Fibroblast of lung (primary cell): Measurements from ENCODE around the gene HOXC10. TPM values are rescaled to one million over a fixed set of nuclear protein-coding genes. Genes with fewer than 3 reads are reported as not detected.
A peak's percentile ranks its signal among the peaks of the same experiment; 100 is the strongest.

Source experiments
- DNase-seq, 2 donors: peaks; one replicate each; pipeline versions ENCODE4 v3.0.0 to v3.0.0-alpha.2; 2010; ENCODE audit warnings: low read depth in 2 of 2
- H2AFZ ChIP-seq: 2 replicates; pipeline ENCODE4 v1.5.1; 2012; ENCODE audit warnings: low read length, control low read depth, inconsistent platforms
- H3K27ac ChIP-seq: 2 replicates; pipeline ENCODE4 v1.5.1; 2011; ENCODE audit warnings: low read length, control low read depth; ENCODE audit not compliant: insufficient read depth
- H3K27me3 ChIP-seq: 2 replicates; pipeline ENCODE4 v1.5.1; 2011; ENCODE audit warnings: mild to moderate bottlenecking, low read length; ENCODE audit not compliant: control insufficient read depth, insufficient read depth
- H3K36me3 ChIP-seq: 2 replicates; pipeline ENCODE4 v1.5.1; 2011; ENCODE audit warnings: low read length; ENCODE audit not compliant: control insufficient read depth, insufficient read depth
- H3K4me1 ChIP-seq: 2 replicates; pipeline ENCODE4 v1.5.1; 2011; ENCODE audit warnings: low read length; ENCODE audit not compliant: control insufficient read depth, insufficient read depth; ENCODE audit errors: extremely low read depth
- H3K4me2 ChIP-seq: 2 replicates; pipeline ENCODE4 v1.5.1; 2011; ENCODE audit warnings: low read length, control low read depth; ENCODE audit not compliant: insufficient read depth; ENCODE audit errors: extremely low read depth
- H3K4me3 ChIP-seq, 4 experiments: fragments of 200-600 bp in 1 of 4; sonication (generic) in 1 of 4; replicated peaks in 1 of 4; 2 replicates each; pipeline ENCODE4 v1.5.1; 2011 to 2016; ENCODE audit warnings: low read length in 4 of 4, low read depth in 3 of 4, mild to moderate bottlenecking in 3 of 4, control low read depth in 2 of 4, inconsistent platforms in 1 of 4, mixed read lengths in 1 of 4; ENCODE audit not compliant: insufficient read depth in 1 of 4; ENCODE audit errors: control extremely low read depth in 1 of 4
- H3K79me2 ChIP-seq: 2 replicates; pipeline ENCODE4 v1.5.1; 2012; ENCODE audit warnings: mild to moderate bottlenecking, low read length, inconsistent platforms; ENCODE audit not compliant: control insufficient read depth, insufficient read depth
- H3K9ac ChIP-seq: 2 replicates; pipeline ENCODE4 v1.5.1; 2011; ENCODE audit warnings: mild to moderate bottlenecking, low read length, control low read depth; ENCODE audit not compliant: insufficient read depth
- H3K9me3 ChIP-seq: 2 replicates; pipeline ENCODE4 v1.5.1; 2012; ENCODE audit warnings: low read depth, low read length; ENCODE audit not compliant: control insufficient read depth, insufficient read depth
- H4K20me1 ChIP-seq: 2 replicates; pipeline ENCODE4 v1.5.1; 2011; ENCODE audit warnings: low read length; ENCODE audit not compliant: control insufficient read depth, insufficient read depth; ENCODE audit errors: extremely low read depth
- CTCF ChIP-seq, 2 donors: IDR thresholded peaks in 1 of 2; conservative IDR thresholded peaks in 1 of 2; 1 replicate in 1 of 2; 2 replicates in 1 of 2; pipeline ENCODE4 v1.5.1; 2011 to 2012; ENCODE audit warnings: low read length in 2 of 2, control low read depth in 1 of 2, inconsistent platforms in 1 of 2, low read depth in 1 of 2, mild to moderate bottlenecking in 1 of 2
- EZH2 ChIP-seq: IDR thresholded peaks from 2 replicates; pipeline ENCODE4 v1.5.1; 2012; ENCODE audit warnings: low read length, control low read depth, mild to moderate bottlenecking; ENCODE audit errors: missing control alignments
- polyA plus RNA-seq, 2 donors: library from polyadenylated mRNA; depleted of rRNA in 1 of 2; stranded (reverse) in 1 of 2; unstranded in 1 of 2; fragments of >200 nt; gene quantifications; 2 replicates each; pipeline ENCODE4 v1.2.1, GENCODE V29; 2011 to 2012; ENCODE audit warnings: missing spikeins in 1 of 2
- total RNA-seq: library from RNA; depleted of rRNA; stranded (reverse); fragments of >200 nt; gene quantifications from 2 replicates; pipeline ENCODE4 v1.2.1, GENCODE V29; 2014

HOXC10 gene
- total and polyA plus RNA-seq, 2 donors (not counting 1 experiment from before 2014, with no cell fraction given), result 0.06 TPM; not detected in 1

GRCh38 chr12:54030889-54031471 lies 46.0 kb downstream of the HOXC10 start:
- no peak overlapping the region for H2AFZ ChIP-seq
- H3K9me3 ChIP-seq, result no peaks in the 10 kb centered on the region
- peaks cover 46% of the 10 kb centered on the region for H3K27me3 ChIP-seq
- peak; percentile 21 to 32 for DNase-seq
- no peak overlapping the region for H3K9ac ChIP-seq
- TF ChIP-seq CTCF (conservative IDR thresholded peaks at IDR 0.05 in 1 of 2, IDR thresholded peaks at IDR 0.05 in 1 of 2; ENCODE audit: low read depth in 1 of 2, low read length in 2 of 2) (no peak), EZH2 (peak; percentile 59)
- H3K4me3 ChIP-seq, result no peak overlapping the region
- H3K4me2 ChIP-seq, result no peak overlapping the region
- peaks cover 2% of the 10 kb centered on the region for H3K4me1 ChIP-seq
- H3K36me3 ChIP-seq, result no peaks in the 10 kb centered on the region
- H3K27ac ChIP-seq, result no peak overlapping the region
- no peaks in the 10 kb centered on the region for H4K20me1 ChIP-seq
- no peaks in the 10 kb centered on the region for H3K79me2 ChIP-seq

DNA sequence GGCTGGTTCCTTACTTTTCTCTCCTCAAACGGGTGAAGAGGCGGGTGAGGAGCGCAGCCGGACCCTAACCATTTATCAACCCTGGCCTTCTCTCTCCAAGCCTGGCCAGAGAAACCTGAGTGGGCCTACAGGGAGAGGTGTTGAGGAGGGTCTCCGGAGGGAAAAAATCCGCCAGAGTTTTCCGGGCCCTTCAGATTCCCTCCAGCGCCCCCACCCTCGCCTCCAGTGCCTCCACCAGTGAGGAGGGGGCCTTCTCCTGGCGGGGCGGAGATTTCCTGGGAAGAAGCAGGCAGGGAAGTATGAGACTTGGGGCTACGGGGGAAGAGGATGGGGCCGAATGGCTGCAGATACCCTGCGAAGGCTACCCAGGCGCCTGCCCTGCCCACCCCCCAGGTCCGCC lies 46.5 kb downstream of the HOXC10 start:
- H3K4me1 ChIP-seq, result peaks cover 2% of the 10 kb centered on the region
- H3K27ac ChIP-seq, result no peak overlapping the region
- no peak overlapping the region for H3K4me2 ChIP-seq
- TF ChIP-seq EZH2, result no peak
- TF ChIP-seq CTCF (conservative IDR thresholded peaks at IDR 0.05 in 1 of 2, IDR thresholded peaks at IDR 0.05 in 1 of 2; ENCODE audit: low read depth in 1 of 2, low read length in 2 of 2), result no peak
- H4K20me1 ChIP-seq, result no peaks in the 10 kb centered on the region
- H3K36me3 ChIP-seq, result no peaks in the 10 kb centered on the region
- H3K79me2 ChIP-seq, result no peaks in the 10 kb centered on the region
- peaks cover 44% of the 10 kb centered on the region for H3K27me3 ChIP-seq
- no peak overlapping the region for H3K9ac ChIP-seq
- DNase-seq, result no peak
- no peaks in the 10 kb centered on the region for H3K9me3 ChIP-seq
- H2AFZ ChIP-seq, result no peak overlapping the region
- H3K4me3 ChIP-seq, result no peak overlapping the region

DNA sequence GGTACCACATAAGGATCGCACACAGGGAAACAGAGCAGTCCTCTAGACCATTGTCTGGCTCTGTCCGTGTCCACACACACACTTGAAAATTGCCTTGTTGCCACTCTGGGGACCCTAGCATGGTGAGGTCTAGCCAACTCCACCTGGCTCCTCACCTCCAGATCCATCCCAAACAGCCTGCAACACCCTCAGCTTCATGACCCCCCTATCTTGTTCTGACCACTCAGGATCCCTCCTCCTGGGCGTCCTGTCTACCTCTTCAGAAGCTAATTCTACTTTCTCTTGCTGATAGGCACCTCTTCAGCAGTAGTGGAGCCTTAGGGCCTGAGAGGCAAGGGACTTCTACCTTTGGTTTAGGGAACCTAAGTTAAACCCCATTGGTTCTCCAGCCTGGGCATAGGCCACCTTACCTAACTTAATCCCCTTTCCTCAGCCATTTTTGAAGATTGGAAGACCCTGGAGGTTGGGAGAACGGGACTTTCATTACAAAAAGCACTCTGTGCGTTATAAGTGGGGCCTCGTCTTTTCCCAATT lies 47.2 kb downstream of the HOXC10 start:
- no peak for DNase-seq
- H3K9me3 ChIP-seq, result no peaks in the 10 kb centered on the region
- H3K27me3 ChIP-seq, result peaks cover 40% of the 10 kb centered on the region
- no peak overlapping the region for H2AFZ ChIP-seq
- H3K36me3 ChIP-seq, result no peaks in the 10 kb centered on the region
- H3K79me2 ChIP-seq, result no peaks in the 10 kb centered on the region
- H3K9ac ChIP-seq, result no peak overlapping the region
- no peak for TF ChIP-seq EZH2
- TF ChIP-seq CTCF (conservative IDR thresholded peaks at IDR 0.05 in 1 of 2, IDR thresholded peaks at IDR 0.05 in 1 of 2; ENCODE audit: low read depth in 1 of 2, low read length in 2 of 2), result no peak
- no peaks in the 10 kb centered on the region for H4K20me1 ChIP-seq
- H3K4me1 ChIP-seq, result peaks cover 2% of the 10 kb centered on the region
- H3K27ac ChIP-seq, result no peak overlapping the region
- no peak overlapping the region for H3K4me3 ChIP-seq
- no peak overlapping the region for H3K4me2 ChIP-seq
